MCF 10A (cell line): ENCODE measurements around the gene PPM1N. TPM values are rescaled to one million over a fixed set of nuclear protein-coding genes. Genes with fewer than 3 reads are reported as not detected.

Experiments
- BruUV-seq: library from RNA; stranded (reverse); fragments of 400-500 nt; replicated peaks from 2 replicates; lab custom pipeline; 2021; lab: Mats Ljungman, UMichigan
- CTCF ChIA-PET: fragments of 300-600 bp; sonication (Branson Sonifier 250); formaldehyde crosslinking; extraction: SDS; loops from one replicate; lab custom pipeline; 2021; ENCODE audit warnings: antibody characterized with exemption, inconsistent platforms; lab: Yijun Ruan, JAX
- POLR2A ChIA-PET: fragments of 300-600, 350-650 bp; sonication (Branson Sonifier 250); formaldehyde crosslinking; extraction: SDS; loops from one replicate; lab custom pipeline; 2020; ENCODE audit warnings: antibody characterized with exemption, inconsistent platforms; lab: Yijun Ruan, JAX
- DNase-seq: peaks from one replicate; pipeline ENCODE4 v3.0.0-alpha.2; 2018; ENCODE audit not compliant: unreplicated experiment
- H3K27ac Mint-ChIP-seq: one replicate; pipeline ENCODE4 v1.8.0; 2022; ENCODE audit warnings: mild to moderate bottlenecking, low read depth, mixed read lengths; ENCODE audit not compliant: unreplicated experiment
- H3K27me3 Mint-ChIP-seq: one replicate; pipeline ENCODE4 v1.8.0; 2022; ENCODE audit warnings: mixed read lengths; ENCODE audit not compliant: insufficient read depth, unreplicated experiment
- H3K36me3 Mint-ChIP-seq: one replicate; pipeline ENCODE4 v1.8.0; 2022; ENCODE audit warnings: mild to moderate bottlenecking, moderate library complexity, mixed read lengths; ENCODE audit not compliant: insufficient read depth, unreplicated experiment
- H3K4me1 Mint-ChIP-seq: one replicate; pipeline ENCODE4 v1.8.0; 2022; ENCODE audit warnings: mixed read lengths; ENCODE audit not compliant: insufficient read depth, unreplicated experiment
- H3K4me3 Mint-ChIP-seq: one replicate; pipeline ENCODE4 v1.8.0; 2022; ENCODE audit warnings: mild to moderate bottlenecking, moderate library complexity, mixed read lengths; ENCODE audit not compliant: unreplicated experiment
- H3K9me3 Mint-ChIP-seq: one replicate; pipeline ENCODE4 v1.8.0; 2022; ENCODE audit warnings: mixed read lengths; ENCODE audit not compliant: unreplicated experiment
- intact Hi-C: fragments of 100-400 bp; cut with micrococcal nuclease; formaldehyde crosslinking; loops from 2 replicates; pipeline ENCODE4 v1.14.1; 2022
- total RNA-seq: library from RNA; stranded (reverse); gene quantifications from 2 replicates; pipeline ENCODE4 v1.2.3, GENCODE V29; 2022
- TF ChIP-seq, protein P1 (sequence below): fragments of 200-600 bp; IDR thresholded peaks from one replicate; pipeline ENCODE4 v1.8.0; 2022; ENCODE audit warnings: antibody characterized with exemption, mild to moderate bottlenecking; ENCODE audit not compliant: unreplicated experiment

Gene PPM1N
- total RNA-seq, 1 experiment from 2014 or later: 0.33 TPM

DNA sequence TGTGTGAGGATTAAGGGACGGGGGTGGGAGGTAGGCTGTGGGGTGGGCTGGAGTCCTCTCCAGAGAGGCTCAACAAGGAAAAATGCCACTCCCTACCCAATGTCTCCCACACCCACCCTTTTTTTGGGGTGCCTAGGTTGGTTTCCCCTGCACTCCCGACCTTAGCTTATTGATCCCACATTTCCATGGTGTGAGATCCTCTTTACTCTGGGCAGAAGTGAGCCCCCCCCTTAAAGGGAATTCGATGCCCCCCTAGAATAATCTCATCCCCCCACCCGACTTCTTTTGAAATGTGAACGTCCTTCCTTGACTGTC is 24.9 kb upstream of the PPM1N start:
- Mint-ChIP-seq H3K9me3 (no peaks in the 10 kb centered on the region), H3K27ac (peak overlapping the region; percentile 29), H3K4me3 (no peak overlapping the region), H3K27me3 (no peaks in the 10 kb centered on the region), H3K36me3 (peaks cover 85% of the 10 kb centered on the region), H3K4me1 (peaks cover 13% of the 10 kb centered on the region)
- TF ChIP-seq, protein P1, sequence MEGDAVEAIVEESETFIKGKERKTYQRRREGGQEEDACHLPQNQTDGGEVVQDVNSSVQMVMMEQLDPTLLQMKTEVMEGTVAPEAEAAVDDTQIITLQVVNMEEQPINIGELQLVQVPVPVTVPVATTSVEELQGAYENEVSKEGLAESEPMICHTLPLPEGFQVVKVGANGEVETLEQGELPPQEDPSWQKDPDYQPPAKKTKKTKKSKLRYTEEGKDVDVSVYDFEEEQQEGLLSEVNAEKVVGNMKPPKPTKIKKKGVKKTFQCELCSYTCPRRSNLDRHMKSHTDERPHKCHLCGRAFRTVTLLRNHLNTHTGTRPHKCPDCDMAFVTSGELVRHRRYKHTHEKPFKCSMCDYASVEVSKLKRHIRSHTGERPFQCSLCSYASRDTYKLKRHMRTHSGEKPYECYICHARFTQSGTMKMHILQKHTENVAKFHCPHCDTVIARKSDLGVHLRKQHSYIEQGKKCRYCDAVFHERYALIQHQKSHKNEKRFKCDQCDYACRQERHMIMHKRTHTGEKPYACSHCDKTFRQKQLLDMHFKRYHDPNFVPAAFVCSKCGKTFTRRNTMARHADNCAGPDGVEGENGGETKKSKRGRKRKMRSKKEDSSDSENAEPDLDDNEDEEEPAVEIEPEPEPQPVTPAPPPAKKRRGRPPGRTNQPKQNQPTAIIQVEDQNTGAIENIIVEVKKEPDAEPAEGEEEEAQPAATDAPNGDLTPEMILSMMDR: no peak
- ChIA-PET POLR2A (no interaction called here), CTCF (interaction anchor here (1.9 kb wide), 1 partner anchor 12 kb away, joined by 10 read pairs; no protein-coding TSS in a partner anchor)
- no peak for DNase-seq
- no TSS peak for BruUV-seq
- intact Hi-C loops: no loop called here

GRCh38 chr19:45473682-45474605 is 24.3 kb upstream of the PPM1N start:
- CTCF ChIA-PET: interaction anchor here (0.6 to 13.4 kb wide), 4 partner anchors 11 to 177 kb away, joined by 3 to 386 read pairs (median 7); partner anchors contain the start of gene ERCC1

GRCh38 chr19:45474606-45475521 is 23.4 kb upstream of the PPM1N start:
- Mint-ChIP-seq H3K9me3 (no peaks in the 10 kb centered on the region), H3K27me3 (no peaks in the 10 kb centered on the region), H3K27ac (peak overlapping the region; percentile 47), H3K4me1 (peaks cover 14% of the 10 kb centered on the region), H3K36me3 (peaks cover 76% of the 10 kb centered on the region), H3K4me3 (no peak overlapping the region)
- ChIA-PET POLR2A (interaction anchor here (1.1 kb wide), 1 partner anchor 35 kb away, joined by 4 read pairs; no protein-coding TSS in a partner anchor), CTCF (interaction anchor here (0.6 to 13.4 kb wide), 4 partner anchors 10 to 170 kb away, joined by 4 to 386 read pairs (median 8); partner anchors contain the start of gene ERCC1)
- intact Hi-C loops: loop anchor here (5.0 kb wide), 1 partner anchor 223 kb away; the partner anchor contains the start of gene MARK4
- DNase-seq: no peak
- TF ChIP-seq, protein P1: no peak
- BruUV-seq: no TSS peak

More at GRCh38 chr19:45473682-45474605, 24.3 kb upstream of the PPM1N start:
- Mint-ChIP-seq H3K36me3 (peaks cover 85% of the 10 kb centered on the region), H3K4me3 (no peak overlapping the region), H3K4me1 (peaks cover 14% of the 10 kb centered on the region), H3K27ac (peak overlapping the region; percentile 29), H3K9me3 (no peaks in the 10 kb centered on the region), H3K27me3 (no peaks in the 10 kb centered on the region)
- POLR2A ChIA-PET: no interaction called here
- intact Hi-C loops: no loop called here
- BruUV-seq: no TSS peak
- DNase-seq: no peak
- TF ChIP-seq, protein P1: no peak
